B cell (primary cell): ENCODE results near the gene SLC1A2. TPM values are rescaled to one million over a fixed set of nuclear protein-coding genes. Genes with fewer than 3 reads are reported as not detected.

ENCODE experiments used
- ATAC-seq: fragments of 200-7000 bp; cut with Tn5 transposase; one replicate; pipeline ENCODE4 v1.10.0; 2021; ENCODE audit warnings: low read depth, mild to moderate bottlenecking, moderate number of reproducible peaks, moderate library complexity
- CTCF ChIA-PET: fragments of 350-600 bp; sonication (Branson Sonifier 250); formaldehyde crosslinking; loops from one replicate; lab custom pipeline; 2021; ENCODE audit warnings: antibody characterized with exemption, inconsistent platforms; lab: Charles Lee
- POLR2A ChIA-PET: fragments of 350-600 bp; sonication (Branson Sonifier 250); formaldehyde crosslinking; loops from one replicate; lab custom pipeline; 2021; ENCODE audit warnings: antibody characterized with exemption; lab: Charles Lee
- DNase-seq: peaks from one replicate; pipeline ENCODE4 v3.0.0; 2013
- H2AFZ ChIP-seq: 2 replicates; pipeline ENCODE4 v1.6.1; 2012; ENCODE audit warnings: mild to moderate bottlenecking, low read depth, low read length; ENCODE audit not compliant: insufficient read depth, poor library complexity, severe bottlenecking
- H3K27ac ChIP-seq, 2 donors: 1 replicate in 1 of 2; 2 replicates in 1 of 2; pipeline ENCODE4 v1.5.1; 2012 to 2013; ENCODE audit warnings: low read length in 2 of 2, mild to moderate bottlenecking in 2 of 2, moderate library complexity in 1 of 2
- H3K27me3 ChIP-seq, 4 experiments: fragments of 200-600 bp in 1 of 4; sonication (generic) in 1 of 4; replicated peaks in 1 of 4; 1 replicate in 2 of 4; 2 replicates in 2 of 4; pipeline versions ENCODE4 v1.6.1 to v1.7.0; 2013 to 2016; ENCODE audit warnings: low read length in 3 of 4, mild to moderate bottlenecking in 2 of 4, mixed read lengths in 1 of 4, moderate library complexity in 1 of 4; ENCODE audit not compliant: insufficient read depth in 4 of 4, control insufficient read depth in 3 of 4; ENCODE audit errors: control extremely low read depth in 1 of 4
- H3K36me3 ChIP-seq, 2 experiments: replicated peaks in 1 of 2; 1 replicate in 1 of 2; 2 replicates in 1 of 2; pipeline versions ENCODE4 v1.6.1 to v1.7.1; 2013; ENCODE audit warnings: low read length in 1 of 2; ENCODE audit not compliant: insufficient read depth in 2 of 2, control insufficient read depth in 1 of 2; ENCODE audit errors: control extremely low read depth in 1 of 2, extremely low read depth in 1 of 2
- H3K4me1 ChIP-seq, 2 donors: fragments of 200-600 bp in 1 of 2; sonication (generic) in 1 of 2; 1 replicate in 1 of 2; 2 replicates in 1 of 2; pipeline versions ENCODE4 v1.5.1 to v1.6.1; 2013 to 2017; ENCODE audit warnings: low read length in 2 of 2; ENCODE audit not compliant: control insufficient read depth in 2 of 2, insufficient read depth in 2 of 2
- H3K4me2 ChIP-seq: replicated peaks from 2 replicates; pipeline ENCODE3; 2012; ENCODE audit warnings: mild to moderate bottlenecking, low read depth, low read length; ENCODE audit not compliant: poor library complexity, severe bottlenecking
- H3K4me3 ChIP-seq, 5 experiments: fragments of 200-600 bp in 1 of 5; sonication (generic) in 1 of 5; 1 replicate in 3 of 5; 2 replicates in 2 of 5; pipeline versions ENCODE4 v1.5.1 to v1.7.0; 2011 to 2016; ENCODE audit warnings: low read length in 4 of 5, mild to moderate bottlenecking in 4 of 5, low read depth in 2 of 5, control low read depth in 1 of 5, moderate library complexity in 1 of 5; ENCODE audit not compliant: insufficient read depth in 1 of 5; ENCODE audit errors: control extremely low read depth in 1 of 5, extremely low read depth in 1 of 5
- H3K79me2 ChIP-seq: fragments of 200-600 bp; sonication (generic); one replicate; pipeline ENCODE4 v1.6.0; 2016; ENCODE audit warnings: low read length; ENCODE audit not compliant: control insufficient read depth, insufficient read depth
- H3K9ac ChIP-seq: fragments of 200-600 bp; sonication (generic); 2 replicates; pipeline ENCODE4 v1.6.1; 2017; ENCODE audit warnings: mild to moderate bottlenecking, low read length, moderate library complexity
- H3K9me3 ChIP-seq, 3 donors: one replicate each; pipeline versions ENCODE4 v1.6.1 to v1.7.1; 2013; ENCODE audit warnings: low read length in 2 of 3; ENCODE audit not compliant: control insufficient read depth in 2 of 3, insufficient read depth in 1 of 3; ENCODE audit errors: control extremely low read depth in 1 of 3
- H4K20me1 ChIP-seq: 2 replicates; pipeline ENCODE4 v1.6.0; 2012; ENCODE audit warnings: mild to moderate bottlenecking, low read length; ENCODE audit not compliant: insufficient read depth, control insufficient read depth, poor library complexity, severe bottlenecking
- H3K27ac Mint-ChIP-seq: one replicate; pipeline ENCODE4 v1.8.0; 2021; ENCODE audit warnings: mixed read lengths
- H3K27me3 Mint-ChIP-seq: one replicate; pipeline ENCODE4 v1.8.0; 2021; ENCODE audit warnings: mixed read lengths
- H3K4me1 Mint-ChIP-seq: one replicate; pipeline ENCODE4 v1.8.0; 2021; ENCODE audit warnings: mixed read lengths
- H3K4me3 Mint-ChIP-seq: one replicate; pipeline ENCODE4 v1.8.0; 2021; ENCODE audit warnings: mixed read lengths
- H3K9me3 Mint-ChIP-seq: one replicate; pipeline ENCODE4 v1.8.0; 2022; ENCODE audit warnings: mixed read lengths; ENCODE audit not compliant: insufficient read depth
- EZH2 ChIP-seq: IDR thresholded peaks from 2 replicates; pipeline ENCODE4 v1.6.1; 2012; ENCODE audit warnings: borderline replicate concordance, low read depth, mild to moderate bottlenecking, moderate library complexity, low read length; ENCODE audit not compliant: insufficient read depth, poor library complexity, severe bottlenecking
- WGBS: methylation state at CpG from one replicate; pipeline ENCODE4 v1.1.5; 2013; ENCODE audit warnings: missing lambda C conversion rate; ENCODE audit not compliant: insufficient coverage; 5-methylcytosine and 5-hydroxymethylcytosine counted together
- intact Hi-C: fragments of 100-400 bp; cut with micrococcal nuclease; formaldehyde crosslinking; loops from one replicate; pipeline ENCODE4 v1.10.0; 2022
- polyA plus RNA-seq: library from polyadenylated mRNA; depleted of rRNA; stranded (reverse); fragments of >200 nt; gene quantifications from 2 replicates; pipeline ENCODE4 v1.2.3, GENCODE V29; 2012
- total RNA-seq, 2 donors: library from RNA; stranded (reverse); fragments of 120-200 nt in 1 of 2; gene quantifications; 1 replicate in 1 of 2; 2 replicates in 1 of 2; pipeline versions ENCODE4 v1.2.3 to v1.2.4, GENCODE V29; 2013 to 2022
- TF ChIP-seq, protein P1 (sequence below): fragments of 200-600 bp; IDR thresholded peaks from one replicate; pipeline ENCODE4 v1.8.0; 2022; ENCODE audit warnings: antibody characterized with exemption, mild to moderate bottlenecking

SLC1A2 gene
- total and polyA plus RNA-seq, 2 donors (not counting 1 experiment from before 2014, with no cell fraction given) = not detected

GRCh38 chr11:35403765-35404387 lies 15.5 kb downstream of the SLC1A2 start:
- H3K27me3 ChIP-seq = peaks cover 0 to 7% (median 1%) of the 10 kb centered on the region in 4 experiments
- Mint-ChIP-seq H3K27ac (no peak overlapping the region), H3K4me3 (no peak overlapping the region), H3K27me3 (peaks cover 8% of the 10 kb centered on the region), H3K9me3 (no peaks in the 10 kb centered on the region), H3K4me1 (no peaks in the 10 kb centered on the region)
- no peaks in the 10 kb centered on the region for H3K4me1 ChIP-seq
- H3K9ac ChIP-seq = no peak overlapping the region
- ChIA-PET POLR2A (no interaction called here), CTCF (interaction anchor here (1.1 to 2.5 kb wide), 5 partner anchors 10 to 874 kb away, joined by 3 to 11 read pairs (median 6); no protein-coding TSS in a partner anchor)
- H3K79me2 ChIP-seq = no peaks in the 10 kb centered on the region
- no peak overlapping the region for H3K4me3 ChIP-seq
- H3K27ac ChIP-seq = no peak overlapping the region
- H2AFZ ChIP-seq = no peak overlapping the region
- no peaks in the 10 kb centered on the region for H4K20me1 ChIP-seq
- ATAC-seq (no peak), DNase-seq (no peak)
- intact Hi-C loops = no loop called here
- TF ChIP-seq EZH2 = no peak
- TF ChIP-seq, protein P1, sequence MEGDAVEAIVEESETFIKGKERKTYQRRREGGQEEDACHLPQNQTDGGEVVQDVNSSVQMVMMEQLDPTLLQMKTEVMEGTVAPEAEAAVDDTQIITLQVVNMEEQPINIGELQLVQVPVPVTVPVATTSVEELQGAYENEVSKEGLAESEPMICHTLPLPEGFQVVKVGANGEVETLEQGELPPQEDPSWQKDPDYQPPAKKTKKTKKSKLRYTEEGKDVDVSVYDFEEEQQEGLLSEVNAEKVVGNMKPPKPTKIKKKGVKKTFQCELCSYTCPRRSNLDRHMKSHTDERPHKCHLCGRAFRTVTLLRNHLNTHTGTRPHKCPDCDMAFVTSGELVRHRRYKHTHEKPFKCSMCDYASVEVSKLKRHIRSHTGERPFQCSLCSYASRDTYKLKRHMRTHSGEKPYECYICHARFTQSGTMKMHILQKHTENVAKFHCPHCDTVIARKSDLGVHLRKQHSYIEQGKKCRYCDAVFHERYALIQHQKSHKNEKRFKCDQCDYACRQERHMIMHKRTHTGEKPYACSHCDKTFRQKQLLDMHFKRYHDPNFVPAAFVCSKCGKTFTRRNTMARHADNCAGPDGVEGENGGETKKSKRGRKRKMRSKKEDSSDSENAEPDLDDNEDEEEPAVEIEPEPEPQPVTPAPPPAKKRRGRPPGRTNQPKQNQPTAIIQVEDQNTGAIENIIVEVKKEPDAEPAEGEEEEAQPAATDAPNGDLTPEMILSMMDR = no peak
- H3K4me2 ChIP-seq = no peak overlapping the region
- 94% methylated on average over 5 of the region's 7 CpGs for WGBS
- H3K36me3 ChIP-seq = no peaks in the 10 kb centered on the region
- H3K9me3 ChIP-seq = peaks cover 0 to 1% (median 0%) of the 10 kb centered on the region in 3 donors
